Left kidney (tissue), 2 donors: ENCODE data around the gene TRERF1. TPM values are rescaled to one million over a fixed set of nuclear protein-coding genes. Genes with fewer than 3 reads are reported as not detected.

Experiments
- DNase-seq: peaks from one replicate; pipeline ENCODE4 v3.0.0-alpha.2; 2013
- polyA plus RNA-seq: library from polyadenylated mRNA; unstranded; fragments of 120-200 nt; gene quantifications from one replicate; pipeline ENCODE4 v1.2.1, GENCODE V29; 2013; ENCODE audit not compliant: insufficient read length

TRERF1 gene
- polyA plus RNA-seq, 1 donor: 17.2 TPM

DNA sequence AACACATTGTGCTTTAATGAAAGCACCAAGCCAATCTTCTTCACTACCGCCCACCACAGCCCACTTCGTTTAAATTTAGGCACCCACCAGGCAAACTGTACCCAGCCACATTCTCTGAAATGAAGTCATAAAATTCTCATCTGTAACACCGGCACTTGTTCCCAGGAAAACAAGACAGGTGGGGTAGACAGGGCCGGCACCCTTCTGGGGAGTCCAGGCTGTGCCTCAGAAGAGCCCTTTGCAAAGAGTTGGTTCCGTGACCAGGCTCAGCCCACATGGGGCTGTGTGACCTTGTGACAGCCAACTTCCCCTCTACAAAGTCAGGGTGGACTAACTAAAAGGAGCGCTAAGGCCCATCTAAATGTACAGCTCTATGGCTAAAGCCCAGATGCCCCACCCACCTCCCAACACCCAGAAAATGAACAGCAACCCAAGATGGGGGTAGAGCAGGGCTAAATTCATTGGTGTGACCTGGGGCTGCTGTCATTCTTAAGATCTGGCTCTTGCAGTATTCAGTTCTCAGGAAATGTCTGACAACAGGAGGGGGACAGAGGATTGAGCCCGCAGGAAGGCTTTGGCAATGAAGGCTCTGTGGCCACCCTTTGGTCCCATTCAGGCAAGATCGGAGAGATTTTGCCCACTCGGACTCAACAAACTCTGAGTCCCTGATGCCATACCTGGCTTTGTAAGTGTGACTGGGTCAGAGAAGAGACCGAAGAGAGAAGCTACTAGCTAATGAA, 56.7 kb downstream of the TRERF1 start:
- DNase-seq: no peak

DNA sequence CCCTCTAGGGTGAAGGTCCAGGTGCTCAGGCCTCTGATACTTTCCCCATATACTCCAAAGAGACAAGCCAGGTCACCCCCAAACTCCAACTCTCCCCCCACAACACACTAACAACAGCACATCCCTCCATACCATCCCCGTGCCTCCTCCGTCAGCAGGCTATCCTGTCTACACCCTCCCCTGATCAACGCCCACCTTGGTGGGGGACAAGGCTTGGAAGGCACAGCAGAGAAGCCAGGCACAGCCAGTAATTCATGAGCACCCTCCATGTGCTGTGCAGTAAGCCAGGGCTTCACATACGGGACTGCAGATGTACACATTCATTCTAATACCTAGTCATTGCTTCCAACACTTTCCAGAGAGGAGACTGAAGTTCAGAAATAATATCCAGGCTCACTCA, 57.6 kb downstream of the TRERF1 start:
- no peak for DNase-seq

GRCh38 chr6:42393339-42393738, 58.4 kb downstream of the TRERF1 start:
- peak; percentile 13 for DNase-seq

- peak; percentile 32 for DNase-seq
These were observed 58.9 kb downstream of the TRERF1 start for GRCh38 chr6:42392833-42393232.

GRCh38 chr6:42391441-42391840, 60.3 kb downstream of the TRERF1 start:
- DNase-seq: no peak

- DNase-seq: no peak
These were observed 61.3 kb downstream of the TRERF1 start for GRCh38 chr6:42390228-42390934.

- no peak for DNase-seq
These were observed 62.0 kb downstream of the TRERF1 start for GRCh38 chr6:42389736-42390135.

GRCh38 chr6:42388046-42388445, 63.7 kb downstream of the TRERF1 start:
- DNase-seq: no peak

- DNase-seq: no peak
These were observed 64.4 kb downstream of the TRERF1 start for GRCh38 chr6:42387336-42387735.

GRCh38 chr6:42385339-42385738, 66.4 kb downstream of the TRERF1 start:
- DNase-seq: no peak

DNA sequence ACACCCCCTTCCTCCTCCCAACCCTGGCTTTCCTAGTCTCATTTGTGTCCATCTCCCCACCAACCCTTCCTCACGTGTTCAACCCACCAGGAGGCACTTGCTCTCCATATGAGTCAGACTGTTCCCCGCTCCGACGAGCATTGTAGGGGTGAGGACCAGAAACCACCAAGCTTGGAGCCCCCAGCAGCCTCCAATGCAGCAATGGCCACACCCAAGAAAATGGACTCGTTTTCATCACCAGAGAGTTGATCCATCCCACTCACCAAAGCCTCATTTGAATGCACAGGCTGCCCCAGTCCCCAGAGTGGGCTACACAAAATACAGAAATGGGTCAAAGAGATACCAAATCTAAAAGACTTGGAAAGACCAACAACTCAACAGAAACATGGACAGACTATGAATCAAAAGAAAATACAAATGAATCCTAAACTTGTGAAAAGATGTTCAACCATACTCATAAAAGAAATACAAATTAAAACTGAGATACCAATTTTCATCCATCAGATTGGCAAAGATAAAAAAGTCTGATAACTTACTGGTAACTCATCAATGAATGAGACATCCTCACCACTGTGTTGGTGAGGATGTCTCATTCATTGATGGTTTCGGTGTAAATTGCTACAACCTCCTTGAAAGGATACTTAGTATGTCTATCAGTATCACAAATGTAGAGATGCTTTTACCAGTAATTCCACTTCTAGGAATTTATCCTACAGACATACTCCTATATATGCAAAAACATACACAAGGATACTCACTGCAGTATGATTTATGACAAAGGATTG, 68.1 kb downstream of the TRERF1 start:
- DNase-seq: no peak

DNA sequence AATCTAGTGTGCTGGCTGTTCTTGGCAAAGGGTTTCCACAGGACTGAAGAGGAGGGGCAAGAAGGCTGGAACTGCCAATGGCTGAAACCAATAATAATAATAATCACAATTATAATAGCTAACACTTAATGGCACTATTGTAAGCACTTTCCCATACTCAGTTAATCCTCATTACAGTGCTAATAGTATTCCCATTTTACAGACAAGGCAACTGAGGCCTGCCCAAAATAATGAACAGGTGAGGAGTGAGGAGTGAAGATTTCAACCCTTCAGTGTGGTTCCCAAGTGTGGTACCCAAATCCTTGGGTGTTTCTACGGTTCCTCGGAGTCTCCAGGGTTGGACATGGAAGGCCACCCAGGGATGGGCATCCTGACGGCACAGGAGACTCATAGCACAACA, 69.9 kb downstream of the TRERF1 start:
- no peak for DNase-seq

GRCh38 chr6:42380228-42380979, 71.3 kb downstream of the TRERF1 start:
- no peak for DNase-seq

GRCh38 chr6:42378536-42378935, 73.2 kb downstream of the TRERF1 start:
- DNase-seq: no peak

- no peak for DNase-seq
These were observed 73.6 kb downstream of the TRERF1 start for GRCh38 chr6:42378125-42378524.

DNA sequence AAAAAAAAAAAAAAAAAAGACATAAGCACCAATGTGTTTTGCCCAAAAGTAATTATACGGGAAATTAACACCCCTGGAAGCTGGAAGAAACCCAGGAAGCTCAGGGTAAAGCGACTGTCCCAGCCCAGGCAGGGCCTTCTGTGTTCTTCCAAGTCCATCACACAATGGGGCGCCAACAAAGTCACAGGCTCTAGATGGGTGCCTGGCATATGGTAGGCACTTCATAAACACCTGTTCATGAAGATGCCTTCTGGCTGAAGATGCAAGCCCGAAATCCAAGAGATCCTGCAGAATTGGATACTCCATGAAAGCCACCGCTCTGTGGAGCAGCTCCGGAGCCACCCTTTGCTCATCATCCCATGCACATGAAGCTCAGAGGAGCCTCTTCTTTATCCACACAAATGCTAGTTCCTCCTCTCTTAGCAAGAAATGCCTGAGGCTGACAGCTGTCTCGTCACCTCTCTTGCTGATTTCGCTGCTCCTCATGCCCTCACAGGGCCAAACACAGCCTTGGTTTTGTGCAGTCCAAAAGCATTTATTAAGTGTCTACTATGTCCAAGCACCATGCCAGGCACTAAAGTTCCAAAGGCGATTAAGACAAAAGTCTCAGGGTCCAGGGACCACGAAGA, 76.6 kb downstream of the TRERF1 start:
- no peak for DNase-seq

GRCh38 chr6:42374018-42374669, 77.6 kb downstream of the TRERF1 start:
- no peak for DNase-seq

GRCh38 chr6:42372699-42373098, 79.0 kb downstream of the TRERF1 start:
- DNase-seq: no peak

DNA sequence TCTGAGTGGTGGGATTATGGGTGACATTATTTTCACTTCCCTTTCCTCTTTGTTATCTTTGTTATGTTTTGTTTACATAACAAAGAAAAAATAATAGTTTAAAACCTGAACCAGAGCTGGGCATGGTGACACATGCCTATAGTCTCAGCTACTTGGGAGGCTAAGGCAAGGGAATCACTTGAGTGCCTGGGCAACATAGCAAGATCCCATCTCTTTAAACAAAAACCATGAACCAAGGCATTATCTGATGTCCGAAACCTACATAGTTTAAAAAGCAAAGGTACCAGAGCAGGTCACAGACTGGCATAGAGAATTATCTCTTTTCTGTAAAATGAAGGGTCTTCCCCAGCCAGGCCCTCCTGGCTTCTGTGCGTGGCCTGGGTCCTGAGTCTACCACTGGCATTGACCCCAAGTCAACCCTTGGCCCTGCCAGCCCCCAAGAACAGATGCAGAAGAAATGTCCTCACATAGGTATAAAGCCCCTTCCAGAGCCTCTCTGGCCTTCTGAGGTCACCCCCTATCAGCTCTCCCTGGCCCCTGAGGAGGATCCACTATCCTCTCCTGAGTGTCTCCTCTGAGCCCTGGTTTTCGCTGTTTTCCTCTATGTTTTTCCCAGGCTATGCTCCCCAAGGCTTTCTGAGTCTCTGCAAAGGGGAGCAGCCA, 81.3 kb downstream of the TRERF1 start:
- no peak for DNase-seq

GRCh38 chr6:42369568-42369967, 82.2 kb downstream of the TRERF1 start:
- DNase-seq: no peak

DNA sequence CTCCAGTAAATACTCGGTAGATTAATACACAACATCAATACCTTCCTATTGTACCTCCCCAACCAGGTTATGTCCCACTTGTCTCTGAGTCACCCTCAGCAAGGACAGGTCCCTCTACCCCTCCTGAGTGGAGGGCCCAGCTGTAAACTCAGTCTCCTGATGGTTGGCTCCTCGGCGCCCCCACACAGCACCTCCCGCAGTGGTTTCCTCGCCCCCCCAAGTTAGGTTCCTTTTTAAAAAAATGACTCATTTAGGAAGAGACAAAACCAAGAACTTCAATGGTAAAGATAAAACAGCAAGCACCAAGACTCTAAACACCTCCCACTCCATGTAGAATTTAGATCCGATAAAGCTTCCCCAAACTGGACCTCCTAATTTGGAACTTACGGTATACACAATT, 83.5 kb downstream of the TRERF1 start:
- no peak for DNase-seq
